DOHH2 (cell line): Measurements from ENCODE around the gene GARNL3.

Source experiments
- H3F3A ChIP-seq: fragments of 200-600 bp; sonication (generic), shearing (Covaris generic); 2 replicates; pipeline ENCODE4 v1.6.0; 2016; ENCODE audit warnings: antibody characterized with exemption, mild to moderate bottlenecking; ENCODE audit not compliant: control insufficient read depth, insufficient read depth
- H3K27ac ChIP-seq: fragments of 200-600 bp; sonication (generic); 2 replicates; pipeline ENCODE4 v1.5.1; 2014; ENCODE audit warnings: low read depth, mild to moderate bottlenecking, low read length, moderate library complexity
- H3K27me3 ChIP-seq: fragments of 200-600 bp; sonication (generic); 2 replicates; pipeline ENCODE4 v1.6.1; 2014; ENCODE audit warnings: mild to moderate bottlenecking, low read length, mixed read lengths; ENCODE audit not compliant: control insufficient read depth
- H3K36me3 ChIP-seq: fragments of 200-600 bp; sonication (generic); 2 replicates; pipeline ENCODE4 v1.6.1; 2014; ENCODE audit warnings: mild to moderate bottlenecking, low read length, moderate library complexity, mixed read lengths; ENCODE audit not compliant: control insufficient read depth
- H3K4me1 ChIP-seq: fragments of 200-600 bp; sonication (generic); 2 replicates; pipeline ENCODE4 v1.6.1; 2014; ENCODE audit warnings: mild to moderate bottlenecking, low read length, mixed read lengths; ENCODE audit not compliant: control insufficient read depth
- H3K4me2 ChIP-seq: fragments of 200-600 bp; sonication (generic); 2 replicates; pipeline ENCODE4 v1.6.0; 2014; ENCODE audit warnings: mild to moderate bottlenecking, low read length, moderate library complexity
- H3K4me3 ChIP-seq: fragments of 200-600 bp; sonication (generic); 2 replicates; pipeline ENCODE4 v1.5.1; 2014; ENCODE audit warnings: mild to moderate bottlenecking, low read length, mixed read lengths
- H3K79me2 ChIP-seq: fragments of 200-600 bp; sonication (generic); 2 replicates; pipeline ENCODE4 v1.6.1; 2014; ENCODE audit warnings: mild to moderate bottlenecking, low read length, mixed read lengths; ENCODE audit not compliant: control insufficient read depth
- H3K9me2 ChIP-seq: fragments of 200-600 bp; sonication (generic); replicated peaks from 2 replicates; pipeline ENCODE4 v1.6.1; 2014; ENCODE audit warnings: mild to moderate bottlenecking, low read length, mixed read lengths; ENCODE audit not compliant: control insufficient read depth
- H3K9me3 ChIP-seq: fragments of 200-600 bp; sonication (generic); 2 replicates; pipeline ENCODE4 v1.6.1; 2014; ENCODE audit warnings: antibody characterized with exemption, low read length, mixed read lengths; ENCODE audit not compliant: control insufficient read depth, insufficient read depth
- H4K20me1 ChIP-seq: fragments of 200-600 bp; sonication (generic); 2 replicates; pipeline ENCODE4 v1.6.0; 2014; ENCODE audit warnings: low read depth, mild to moderate bottlenecking, antibody characterized with exemption, low read length, moderate library complexity; ENCODE audit not compliant: control insufficient read depth, insufficient read depth
- CTCF ChIP-seq: fragments of 200-600 bp; sonication (generic); IDR thresholded peaks from one replicate; pipeline ENCODE4 v1.5.1; 2014; ENCODE audit warnings: antibody characterized with exemption, mild to moderate bottlenecking, low read depth, low read length; ENCODE audit not compliant: poor library complexity, severe bottlenecking
- EZH2phosphoT487 ChIP-seq: fragments of 200-600 bp; sonication (generic); IDR thresholded peaks from 2 replicates; pipeline ENCODE4 v1.6.1; 2017; ENCODE audit warnings: borderline replicate concordance, mild to moderate bottlenecking, antibody characterized with exemption, low read length, moderate library complexity, mixed read lengths

Gene GARNL3

GRCh38 chr9:127280880-127281660 is 16.5 kb downstream of the GARNL3 start:
- no peaks in the 10 kb centered on the region for H4K20me1 ChIP-seq
- peaks cover 3% of the 10 kb centered on the region; the same call in 1 of the 2 replicates for H3K9me3 ChIP-seq
- H3K4me3 ChIP-seq = no peak overlapping the region
- H3K4me1 ChIP-seq = peaks cover 36% of the 10 kb centered on the region
- no peaks in the 10 kb centered on the region for H3K36me3 ChIP-seq
- no peak overlapping the region for H3K4me2 ChIP-seq
- H3K27me3 ChIP-seq = peaks cover 2% of the 10 kb centered on the region; the same call in 1 of the 2 replicates
- H3K79me2 ChIP-seq = no peaks in the 10 kb centered on the region
- no peak overlapping the region for H3K27ac ChIP-seq
- no peaks in the 10 kb centered on the region for H3F3A ChIP-seq
- no peaks in the 10 kb centered on the region for H3K9me2 ChIP-seq
- TF ChIP-seq EZH2phosphoT487 (no peak), CTCF (no peak)

- TF ChIP-seq CTCF = no peak
- no peak for TF ChIP-seq EZH2phosphoT487
- H3K9me2 ChIP-seq = no peaks in the 10 kb centered on the region
- H3K4me3 ChIP-seq = no peak overlapping the region
- peaks cover 7% of the 10 kb centered on the region; the same call in 1 of the 2 replicates for H3K27me3 ChIP-seq
- no peaks in the 10 kb centered on the region for H4K20me1 ChIP-seq
- H3K36me3 ChIP-seq = no peaks in the 10 kb centered on the region
- H3F3A ChIP-seq = no peaks in the 10 kb centered on the region
- H3K79me2 ChIP-seq = no peaks in the 10 kb centered on the region
- no peak overlapping the region for H3K27ac ChIP-seq
- H3K9me3 ChIP-seq = peaks cover 3% of the 10 kb centered on the region; the same call in 1 of the 2 replicates
- H3K4me1 ChIP-seq = peaks cover 30% of the 10 kb centered on the region
- no peak overlapping the region for H3K4me2 ChIP-seq
These were observed 17.3 kb downstream of the GARNL3 start for GRCh38 chr9:127281891-127282290.

GRCh38 chr9:127282611-127283010 is 18.0 kb downstream of the GARNL3 start:
- Histone ChIP-seq H3K27ac (no peak overlapping the region), H3F3A (no peaks in the 10 kb centered on the region), H3K4me1 (peaks cover 23% of the 10 kb centered on the region), H3K27me3 (peaks cover 8% of the 10 kb centered on the region; the same call in 1 of the 2 replicates), H3K36me3 (no peaks in the 10 kb centered on the region), H3K9me3 (peaks cover 3% of the 10 kb centered on the region; the same call in 1 of the 2 replicates), H3K4me3 (no peak overlapping the region), H3K79me2 (no peaks in the 10 kb centered on the region), H3K4me2 (no peak overlapping the region), H3K9me2 (no peaks in the 10 kb centered on the region), H4K20me1 (no peaks in the 10 kb centered on the region)
- TF ChIP-seq CTCF = no peak
- TF ChIP-seq EZH2phosphoT487 = no peak
